Right ventricle myocardium inferior (tissue), 1 donor: ENCODE measurements around the gene MTO1. TPM values are rescaled to one million over a fixed set of nuclear protein-coding genes. Genes with fewer than 3 reads are reported as not detected.
"Not testable (repeated sequence)": the region's sequence is repeated elsewhere in the genome, so short reads cannot be mapped to it uniquely, and the experiment has no call there.

Experiments
- ATAC-seq: fragments of 200-7000 bp; cut with Tn5 transposase; one replicate; pipeline ENCODE4 v1.9.1; 2020; ENCODE audit warnings: mild to moderate bottlenecking, moderate library complexity
- DNase-seq: peaks from one replicate; pipeline ENCODE4 v3.0.0; 2021; ENCODE audit errors: missing footprints
- intact Hi-C: fragments of 100-400 bp; cut with DNase I; formaldehyde crosslinking; loops from one replicate; pipeline ENCODE4 v1.11.0; 2022
- total RNA-seq: library from RNA; stranded (reverse); fragmentation: NEBNext Ultra II Directional; extraction: Animal tissue kit (Norgen Biotek cat#: 25700); gene quantifications from one replicate; pipeline ENCODE4 v1.2.1, GENCODE V29; 2021
- donor health status: DM: no; HTN: yes; CAD: no; lungs with severe emphysema.

The MTO1 gene
- total RNA-seq, 1 donor from 2014 or later, result 26.6 TPM

DNA sequence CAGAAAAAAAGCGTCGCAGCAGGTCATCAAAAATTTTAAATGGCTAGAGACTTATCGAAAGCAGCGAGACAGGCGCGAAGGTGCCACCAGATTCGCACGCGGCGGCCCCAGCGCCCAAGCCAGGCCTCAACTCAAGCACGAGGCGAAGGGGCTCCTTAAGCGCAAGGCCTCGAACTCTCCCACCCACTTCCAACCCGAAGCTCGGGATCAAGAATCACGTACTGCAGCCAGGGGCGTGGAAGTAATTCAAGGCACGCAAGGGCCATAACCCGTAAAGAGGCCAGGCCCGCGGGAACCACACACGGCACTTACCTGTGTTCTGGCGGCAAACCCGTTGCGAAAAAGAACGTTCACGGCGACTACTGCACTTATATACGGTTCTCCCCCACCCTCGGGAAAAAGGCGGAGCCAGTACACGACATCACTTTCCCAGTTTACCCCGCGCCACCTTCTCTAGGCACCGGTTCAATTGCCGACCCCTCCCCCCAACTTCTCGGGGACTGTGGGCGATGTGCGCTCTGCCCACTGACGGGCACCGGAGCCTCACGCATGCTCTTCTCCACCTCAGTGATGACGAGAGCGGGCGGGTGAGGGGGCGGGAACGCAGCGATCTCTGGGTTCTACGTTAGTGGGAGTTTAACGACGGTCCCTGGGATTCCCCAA, 59.3 kb downstream of the MTO1 start, which contains the start of gene EEF1A1:
Gene EEF1A1, minus strand, starts transcription at position 345 of the 663 bp plus-strand sequence. CDS start 1,006 bp downstream, outside the sequence.
- DNase-seq (peak; percentile 98), ATAC-seq (peak; percentile 93)
- intact Hi-C loops, result loop anchor here (2.0 to 5.0 kb wide), 3 partner anchors 46 to 131 kb away; partner anchors contain the start of gene SLC17A5

DNA sequence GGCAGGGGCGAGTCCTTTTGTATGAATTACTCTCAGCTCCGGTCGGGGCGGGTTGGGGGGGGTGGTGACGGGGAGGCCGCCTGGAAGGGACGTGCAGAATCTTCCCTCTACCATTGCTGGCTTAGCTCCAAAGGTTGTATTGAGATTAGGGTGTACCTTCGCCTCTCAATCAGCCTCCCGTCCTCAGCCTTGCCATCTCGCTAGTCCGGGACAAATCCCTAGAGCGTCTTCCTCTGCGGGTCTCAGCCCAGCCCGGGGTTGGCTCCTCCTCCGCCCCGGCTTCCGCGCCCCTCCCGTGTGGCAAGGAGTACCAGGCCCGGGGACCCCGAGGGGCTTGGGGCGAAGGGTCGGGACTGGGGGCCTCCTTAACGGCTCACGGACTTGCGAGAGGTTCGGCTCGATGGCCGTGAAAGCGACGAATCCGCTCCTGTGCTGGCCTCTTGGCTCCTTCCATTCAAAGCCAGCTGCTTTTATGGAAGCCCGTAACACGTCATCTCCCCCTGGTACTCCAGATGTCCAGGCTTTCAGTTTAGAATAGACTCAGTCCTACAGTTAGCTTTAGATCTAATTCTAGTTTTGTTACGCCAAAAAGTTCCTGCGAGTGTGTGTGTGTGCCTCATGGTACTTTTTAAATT, 59.9 kb downstream of the MTO1 start:
- DNase-seq, result peak; percentile 85
- intact Hi-C loops, result loop anchor here (2.0 to 5.0 kb wide), 3 partner anchors 46 to 131 kb away; partner anchors contain the start of gene SLC17A5

DNA sequence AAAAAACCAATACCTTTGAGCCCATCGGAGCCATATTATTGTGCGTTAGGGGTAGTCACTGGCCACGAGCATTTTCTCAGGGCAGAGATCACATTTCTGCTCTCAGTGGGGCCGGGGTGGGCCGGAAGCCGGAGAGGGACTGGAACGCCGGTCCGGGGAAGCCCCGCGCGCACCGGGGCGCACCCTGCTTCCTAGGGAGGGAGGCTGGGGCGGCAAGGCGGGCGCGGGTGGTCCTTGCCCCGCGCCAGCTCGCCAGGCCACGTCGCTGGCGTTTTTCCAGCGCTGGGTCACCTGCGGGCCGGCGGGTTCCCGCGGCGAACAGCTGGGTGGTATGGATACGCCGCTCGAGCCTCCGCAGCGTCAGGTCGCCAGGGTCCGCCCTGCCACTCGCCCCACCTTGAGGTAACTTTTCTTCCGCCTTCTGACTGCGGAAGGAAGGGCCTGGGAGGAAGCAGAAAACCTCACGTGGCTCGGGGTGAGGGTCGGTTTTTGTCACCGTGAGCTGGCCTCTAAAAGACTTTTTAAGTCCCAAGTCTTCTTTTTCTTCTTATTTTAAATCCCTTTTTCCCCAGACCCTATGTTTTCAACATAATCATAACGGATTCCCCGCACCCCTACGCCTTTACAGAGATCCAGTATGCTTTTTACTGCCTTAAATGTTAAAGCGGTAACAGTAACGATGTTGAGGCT, 62.0 kb downstream of the MTO1 start:
- intact Hi-C loops, result loop anchor here (5.0 kb wide), 2 partner anchors 44 to 129 kb away; partner anchors contain the start of gene SLC17A5
- no peak for ATAC-seq
- peak; percentile 78 for DNase-seq

More for the DNA sequence above, 59.9 kb downstream of the MTO1 start:
- peak; percentile 58 for ATAC-seq

DNA sequence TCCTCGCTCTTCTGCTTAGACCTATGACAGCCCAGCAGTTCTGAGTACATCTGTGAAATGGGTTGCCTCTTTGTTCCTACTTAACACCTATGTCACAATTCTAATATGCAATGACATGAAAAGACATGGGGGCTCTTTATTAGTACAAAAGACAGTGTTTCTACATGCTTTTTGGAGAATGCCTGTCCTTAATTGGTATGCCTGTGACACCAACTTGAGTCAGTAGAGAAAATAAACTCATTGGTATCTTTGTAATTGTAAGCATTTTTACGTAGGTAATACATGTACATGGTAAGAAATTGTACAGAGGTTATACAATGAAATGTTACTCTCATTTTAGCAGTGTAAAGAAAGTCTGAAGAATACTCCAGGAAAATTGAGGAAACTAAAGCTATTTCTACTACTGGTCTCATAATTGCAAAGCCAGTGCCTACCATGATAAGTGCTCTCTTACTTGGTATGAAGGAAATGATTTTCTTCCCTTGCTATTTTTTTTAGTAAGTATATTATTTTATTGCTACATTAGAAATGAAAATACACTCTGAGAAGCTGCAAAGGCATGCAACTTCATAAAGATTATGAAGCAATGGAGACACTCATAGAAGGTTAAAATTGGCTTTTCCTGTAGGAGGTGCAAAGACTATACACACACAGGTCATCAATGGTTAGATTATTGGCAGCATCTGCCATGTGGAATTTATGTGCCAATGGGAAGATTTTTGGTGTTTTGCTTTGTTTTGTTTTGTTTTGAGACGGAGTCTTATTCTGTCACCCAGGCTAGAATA, 64.2 kb downstream of the MTO1 start:
- ATAC-seq, result no peak
- intact Hi-C loops, result no loop called here
- no peak for DNase-seq

DNA sequence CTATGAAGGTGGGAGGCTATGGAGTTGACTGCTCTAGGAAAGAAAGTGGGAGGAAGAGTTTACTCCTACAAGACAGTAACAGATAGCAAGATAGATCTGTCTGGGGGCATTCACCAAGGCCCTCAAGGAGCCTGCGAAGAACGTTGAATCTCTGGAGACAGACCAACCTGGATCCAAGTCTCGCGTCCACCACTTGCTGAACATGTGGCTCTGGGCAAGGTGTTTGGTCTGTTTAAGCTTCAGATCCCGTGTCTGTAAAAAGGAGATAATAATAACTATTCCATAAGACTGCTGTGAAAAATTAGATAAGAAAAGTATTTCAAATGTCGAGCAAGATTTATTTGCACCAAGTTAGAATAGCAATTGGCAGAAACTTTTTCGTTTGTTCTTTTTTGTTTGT, 67.4 kb downstream of the MTO1 start:
- DNase-seq (no peak), ATAC-seq (no peak)
- intact Hi-C loops, result no loop called here

DNA sequence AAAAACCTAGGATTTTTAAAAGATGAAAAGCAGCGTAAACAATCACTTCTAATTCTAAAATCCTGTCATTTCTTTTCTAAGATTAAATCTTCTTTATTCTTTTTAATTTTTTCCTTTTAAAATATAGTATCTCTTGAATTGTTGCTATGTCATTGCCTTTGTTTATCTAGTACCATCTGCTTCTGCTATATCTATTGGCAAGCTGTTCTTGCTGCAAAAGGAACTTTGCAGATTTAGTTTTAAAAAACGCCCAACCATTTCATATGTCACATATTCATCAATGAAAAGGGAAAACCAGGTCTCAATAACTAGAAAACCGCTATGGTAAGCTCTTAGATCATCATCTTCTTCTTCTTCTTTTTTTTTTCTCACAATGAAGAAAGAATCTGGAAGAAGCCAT, 70.8 kb downstream of the MTO1 start:
- intact Hi-C loops, result no loop called here
- DNase-seq (no peak), ATAC-seq (no peak)

DNA sequence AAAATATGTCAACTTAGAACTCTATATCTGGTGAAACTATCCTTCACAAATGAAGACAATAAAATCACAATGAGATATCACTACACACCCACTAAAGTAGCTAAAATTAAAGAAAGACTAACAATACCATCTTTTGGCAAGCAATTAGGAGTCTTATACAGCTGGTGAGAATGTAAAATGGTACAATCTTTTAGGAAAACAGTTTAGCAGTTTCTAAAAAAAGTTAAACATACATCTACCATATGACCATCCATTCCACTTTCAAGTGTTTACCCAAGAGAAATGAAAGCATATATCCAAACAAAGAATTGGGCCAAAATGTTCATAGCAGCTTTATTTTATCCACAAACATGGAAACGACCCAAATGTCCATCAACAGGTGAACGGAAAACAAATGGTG, 73.1 kb downstream of the MTO1 start:
- no peak for ATAC-seq
- intact Hi-C loops, result no loop called here
- DNase-seq, result no peak

DNA sequence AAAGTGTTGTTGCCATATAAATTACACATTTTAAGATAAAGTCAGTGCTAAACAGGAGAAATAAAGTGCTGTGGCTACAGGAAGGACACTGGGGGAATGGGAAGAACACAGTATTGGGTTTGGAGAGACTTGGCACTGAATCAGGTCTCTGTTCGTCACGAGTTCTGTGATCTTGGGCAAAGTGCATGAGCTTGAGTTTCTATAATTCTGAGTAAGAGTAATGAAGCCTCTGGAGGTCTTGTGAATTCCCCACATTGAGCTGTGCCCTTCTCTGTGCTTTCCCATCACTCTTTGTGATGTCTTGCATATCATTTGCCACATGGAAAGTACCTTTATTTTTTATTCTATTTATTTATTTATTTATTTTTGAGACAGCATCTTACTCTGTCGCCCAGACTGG, 76.1 kb downstream of the MTO1 start:
- DNase-seq, result no peak
- intact Hi-C loops, result no loop called here
- ATAC-seq, result no peak

DNA sequence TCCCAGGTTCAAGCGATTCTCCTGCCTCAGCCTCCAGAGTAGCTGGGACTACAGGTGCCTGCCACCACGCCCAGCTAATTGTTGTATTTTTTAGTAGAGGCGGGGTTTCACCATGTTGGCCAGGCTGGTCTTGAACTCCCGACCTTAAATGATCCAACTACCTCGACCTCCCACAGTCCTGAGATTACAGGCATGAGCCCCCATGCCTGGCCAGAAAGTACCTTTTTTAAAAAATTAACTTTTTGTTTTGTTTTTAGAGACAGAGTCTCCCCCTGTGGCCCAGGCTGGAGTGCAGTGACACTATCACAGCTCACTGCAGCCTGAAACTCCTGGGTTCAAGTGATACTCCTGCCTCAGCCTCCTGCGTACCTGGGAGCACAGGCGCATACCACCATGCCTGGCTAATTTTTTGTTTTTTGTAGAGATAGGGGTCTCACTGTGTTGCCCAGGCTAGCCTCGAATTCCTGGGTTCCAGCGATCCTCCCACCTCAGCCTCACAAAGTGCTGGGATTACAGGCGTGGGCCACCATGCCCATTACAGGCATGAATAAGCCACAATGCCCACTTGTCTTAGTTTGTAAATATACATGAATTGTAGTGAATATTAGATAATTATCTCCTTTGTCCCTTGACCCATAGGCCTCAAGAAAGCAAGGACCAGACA, 76.7 kb downstream of the MTO1 start:
- ATAC-seq (no peak), DNase-seq (no peak)
- intact Hi-C loops, result no loop called here

DNA sequence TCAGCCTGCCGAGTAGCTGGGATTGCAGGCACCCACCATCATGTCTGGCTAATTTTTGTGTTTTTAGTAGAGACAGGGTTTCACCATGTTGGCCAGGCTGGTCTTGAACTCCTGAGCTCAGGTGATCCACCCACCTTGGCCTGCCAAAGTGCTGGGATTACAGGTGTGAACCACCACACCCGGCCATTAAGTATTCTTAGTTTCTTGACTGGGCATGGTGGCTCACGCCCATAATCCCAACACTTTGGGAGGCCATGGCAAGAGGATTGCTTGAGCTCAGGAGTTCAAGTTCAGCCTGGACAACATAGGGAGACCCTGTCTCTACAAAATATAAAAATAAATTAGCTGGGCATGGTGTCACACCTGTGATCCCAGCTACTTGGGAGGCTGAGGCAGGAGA, 80.9 kb downstream of the MTO1 start:
- intact Hi-C loops, DNase-seq, ATAC-seq: not testable (repeated sequence)

DNA sequence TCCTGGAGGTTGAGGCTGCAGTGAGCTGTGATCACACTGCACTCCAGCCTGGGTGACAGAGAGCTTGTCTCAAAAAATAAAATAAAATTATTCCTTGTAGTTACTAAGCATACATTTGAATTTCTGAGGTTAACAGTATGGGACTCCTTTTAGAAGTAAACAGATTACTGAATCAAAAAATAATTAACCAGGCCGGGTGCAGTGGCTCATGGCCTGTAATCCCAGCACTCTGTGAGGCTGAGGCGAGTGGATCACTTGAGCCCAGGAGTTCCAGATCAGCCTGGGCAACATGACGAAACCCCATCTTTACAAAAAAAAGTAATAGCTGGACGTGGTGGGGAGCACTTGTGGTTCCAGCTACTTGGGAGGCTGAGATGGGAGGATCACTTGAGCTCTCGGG, 81.4 kb downstream of the MTO1 start:
- DNase-seq (no peak), ATAC-seq (no peak)
- intact Hi-C loops, result no loop called here

DNA sequence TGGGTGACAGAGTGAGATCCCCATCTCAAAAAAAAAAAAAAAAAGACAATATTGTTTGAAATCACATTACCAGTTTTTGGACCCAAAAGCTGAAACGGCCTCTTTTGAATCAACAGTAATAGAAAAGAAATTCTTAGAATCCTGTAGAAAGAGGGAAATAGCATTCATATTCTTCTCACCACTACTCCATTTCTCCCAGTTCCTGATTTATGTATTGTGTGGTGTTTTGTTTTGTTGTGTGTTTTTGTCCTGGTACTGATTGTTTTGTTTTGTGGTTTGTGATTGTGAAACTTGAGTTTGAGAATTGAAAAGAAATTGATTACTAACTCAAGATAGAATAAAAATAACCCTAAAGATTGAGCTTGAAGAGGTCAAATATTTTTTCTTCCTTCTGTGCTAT, 85.5 kb downstream of the MTO1 start:
- DNase-seq (no peak), ATAC-seq (no peak)
- intact Hi-C loops, result no loop called here

DNA sequence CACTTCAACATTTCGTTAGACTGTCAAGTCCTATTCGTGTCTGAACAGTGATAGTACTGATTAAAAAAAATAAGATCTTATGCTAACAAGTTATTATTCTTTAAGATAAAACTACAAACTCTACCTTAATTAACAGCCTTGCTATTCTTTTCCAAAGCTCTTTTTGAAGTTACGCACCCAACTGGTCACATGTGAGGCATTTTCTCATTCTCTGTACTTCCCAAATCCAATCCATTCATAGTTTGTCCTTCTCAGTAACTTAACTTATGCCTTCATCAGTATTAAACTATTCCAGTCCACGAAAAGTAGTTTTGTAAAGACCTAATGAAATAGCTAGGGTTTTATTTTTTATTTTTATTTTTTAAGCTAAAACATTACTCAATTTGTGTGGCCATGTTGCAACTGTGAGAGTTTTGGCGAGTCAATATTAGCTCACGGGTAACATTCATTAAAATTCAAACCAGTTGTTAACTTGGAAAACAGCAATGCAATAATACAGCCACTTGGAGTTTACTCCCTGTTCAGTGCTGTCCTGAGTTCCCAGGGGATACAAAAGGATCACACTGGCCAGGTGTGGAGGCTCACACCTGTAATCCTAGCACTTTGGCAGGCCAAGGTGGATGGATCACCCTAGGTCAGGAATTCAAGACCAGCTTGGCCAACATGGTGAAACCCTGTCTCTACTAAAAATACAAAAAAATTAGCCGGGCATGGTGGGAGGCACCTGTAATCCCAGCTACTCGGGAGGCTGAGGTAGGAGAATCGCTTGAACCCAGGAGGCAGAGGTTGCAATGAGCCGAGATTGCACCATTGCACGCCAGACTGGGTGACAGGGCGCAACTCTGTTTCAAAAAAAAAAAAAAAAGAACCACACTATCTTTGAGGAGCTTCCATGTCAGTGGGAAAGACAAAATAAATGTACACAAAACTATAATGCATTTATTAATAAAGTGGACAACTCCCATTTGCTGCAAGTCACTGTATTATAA, 87.2 kb downstream of the MTO1 start:
- no peak for ATAC-seq
- intact Hi-C loops, result no loop called here
- no peak for DNase-seq

DNA sequence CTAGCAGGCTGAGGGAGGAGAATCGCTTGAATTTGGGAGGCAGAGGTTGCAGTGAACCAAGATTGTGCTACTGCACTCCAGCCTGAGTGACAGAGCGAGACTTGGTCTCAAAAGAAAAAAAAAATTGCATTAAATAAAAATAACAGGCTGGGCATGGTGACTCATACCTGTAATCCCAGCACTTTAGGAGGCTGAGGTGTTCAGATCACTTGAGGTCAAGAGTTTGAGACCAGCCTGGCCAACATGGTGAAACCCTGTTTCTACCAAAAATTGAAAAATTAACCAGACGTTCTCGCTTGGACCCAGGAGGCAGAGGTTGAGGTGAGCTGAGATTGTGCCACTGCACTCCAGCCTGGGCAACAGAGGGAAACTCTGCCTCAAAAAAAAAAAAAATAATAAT, 89.6 kb downstream of the MTO1 start:
- DNase-seq, ATAC-seq, intact Hi-C loops: not testable (repeated sequence)

DNA sequence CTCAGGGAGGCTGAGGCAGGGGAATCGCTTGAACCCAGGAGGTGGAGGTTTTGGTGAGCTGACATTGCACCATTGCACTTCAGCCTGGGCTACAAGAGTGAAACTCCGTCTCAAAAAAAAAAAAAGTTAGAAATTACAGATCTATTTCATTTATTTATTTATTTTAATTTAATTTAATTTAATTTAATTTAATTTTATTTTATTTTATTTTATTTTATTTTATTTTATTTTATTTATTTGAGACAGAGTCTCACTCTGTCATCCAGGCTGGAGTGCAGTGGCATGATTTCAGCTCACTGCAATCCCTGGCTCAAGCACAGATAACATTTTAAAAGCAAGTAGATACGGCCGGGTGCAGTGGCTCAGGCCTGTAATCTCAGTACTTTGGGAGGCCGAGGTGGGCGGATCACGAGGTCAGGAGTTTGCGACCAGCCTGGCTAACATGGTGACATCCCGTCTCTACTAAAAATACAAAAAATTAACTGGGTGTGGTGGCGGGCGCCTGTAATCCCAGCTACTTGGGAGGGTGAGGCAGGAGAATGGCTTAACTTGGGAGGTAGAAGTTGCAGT, 93.9 kb downstream of the MTO1 start:
- intact Hi-C loops, ATAC-seq, DNase-seq: not testable (repeated sequence)

DNA sequence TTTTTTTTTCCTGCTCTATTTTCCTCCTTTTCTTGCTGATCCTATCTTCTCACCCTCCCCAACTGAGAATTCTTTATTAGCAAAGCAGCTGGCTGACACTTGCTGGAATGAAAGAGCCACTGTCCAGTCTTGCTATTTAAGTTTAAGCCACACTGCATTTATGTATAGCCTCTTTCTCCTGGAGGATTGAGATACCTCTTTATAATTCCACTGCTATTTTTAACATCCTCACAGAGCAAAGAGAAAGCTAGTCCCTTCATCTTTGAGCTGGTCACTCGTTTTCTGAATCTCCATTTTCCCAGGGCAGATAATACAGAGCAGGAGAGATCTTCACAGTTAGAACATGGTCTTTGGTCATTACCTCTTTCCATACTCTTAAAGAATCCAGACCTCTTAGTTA, 95.3 kb downstream of the MTO1 start:
- ATAC-seq, result no peak
- DNase-seq, result no peak
- intact Hi-C loops, result no loop called here
